SKM-1 treated with dmso at 0.1 percent for 144 hours (cell line): Measurements from ENCODE around the gene SRCAP.
"Not testable (repeated sequence)": the region's sequence is repeated elsewhere in the genome, so short reads cannot be mapped to it uniquely, and the experiment has no call there.

Source experiments
- DNase-seq: peaks from one replicate; lab custom pipeline; 2025; ENCODE audit not compliant: unreplicated experiment; lab: John Stamatoyannopoulos, UW

SRCAP gene

GRCh38 chr16:30663820-30664219 is 35.2 kb upstream of the SRCAP start:
- no peak for DNase-seq

GRCh38 chr16:30664616-30665109 is 34.3 kb upstream of the SRCAP start:
- no peak for DNase-seq

GRCh38 chr16:30665155-30665829 is 33.7 kb upstream of the SRCAP start:
- DNase-seq, result no peak

GRCh38 chr16:30665830-30666190 is 33.2 kb upstream of the SRCAP start:
- DNase-seq, result no peak

GRCh38 chr16:30666681-30667080 is 32.3 kb upstream of the SRCAP start:
- DNase-seq, result no peak

- DNase-seq, result no peak
These were observed 31.5 kb upstream of the SRCAP start for GRCh38 chr16:30667361-30667905.

- no peak for DNase-seq
These were observed 30.6 kb upstream of the SRCAP start for GRCh38 chr16:30668393-30668792.

GRCh38 chr16:30669026-30669902 is 29.7 kb upstream of the SRCAP start:
- DNase-seq, result no peak

- no peak for DNase-seq
These were observed 28.8 kb upstream of the SRCAP start for GRCh38 chr16:30669903-30670824.

GRCh38 chr16:30675143-30675542 is 23.8 kb upstream of the SRCAP start:
- DNase-seq, result no peak

GRCh38 chr16:30677931-30678585 is 20.9 kb upstream of the SRCAP start:
- DNase-seq, result no peak

- DNase-seq, result no peak
These were observed 20.4 kb upstream of the SRCAP start for GRCh38 chr16:30678586-30678970.

- no peak for DNase-seq
These were observed 18.6 kb upstream of the SRCAP start for GRCh38 chr16:30680326-30680725.

GRCh38 chr16:30688701-30689100 is 10.3 kb upstream of the SRCAP start:
- no peak for DNase-seq

GRCh38 chr16:30691907-30692306 is 7.1 kb upstream of the SRCAP start:
- DNase-seq, result no peak

- DNase-seq, result no peak
These were observed 6.4 kb upstream of the SRCAP start for GRCh38 chr16:30692396-30693064.

- DNase-seq, result no peak
These were observed 3.9 kb upstream of the SRCAP start for GRCh38 chr16:30694926-30695693.

- DNase-seq, result not testable (repeated sequence)
These were observed 2.3 kb upstream of the SRCAP start for GRCh38 chr16:30696646-30697045.
